AG04450 (cell line): ENCODE data around the gene CCNC. TPM values are rescaled to one million over a fixed set of nuclear protein-coding genes. Genes with fewer than 3 reads are reported as not detected.

Experiments
- CTCF ChIA-PET: fragments of 300-600, 350-600 bp; formaldehyde crosslinking; extraction: SDS; loops from one replicate; lab custom pipeline; 2022; ENCODE audit warnings: antibody characterized with exemption, inconsistent platforms; lab: Charles Lee
- POLR2A ChIA-PET: fragments of 350-600 bp; formaldehyde crosslinking; extraction: SDS; loops from one replicate; lab custom pipeline; 2021; ENCODE audit warnings: antibody characterized with exemption, inconsistent platforms; lab: Yijun Ruan, JAX
- DNase-seq: peaks from one replicate; pipeline ENCODE4 v3.0.0-alpha.2; 2011; ENCODE audit warnings: low read depth, low spot score
- H3K27ac ChIP-seq: one replicate; pipeline ENCODE4 v1.5.1; 2012; ENCODE audit warnings: low read depth, low read length, control low read depth
- H3K27me3 ChIP-seq: one replicate; pipeline ENCODE4 v1.6.0; 2012; ENCODE audit warnings: low read length; ENCODE audit not compliant: control insufficient read depth, insufficient read depth
- H3K4me3 ChIP-seq: 2 replicates; pipeline ENCODE4 v1.5.1; 2011; ENCODE audit warnings: mild to moderate bottlenecking, low read depth, low read length, control low read depth
- H3K9me3 ChIP-seq: 2 replicates; pipeline ENCODE4 v1.5.1; 2012; ENCODE audit warnings: low read length; ENCODE audit not compliant: control insufficient read depth, insufficient read depth
- CTCF ChIP-seq: IDR thresholded peaks from 2 replicates; pipeline ENCODE4 v1.5.1; 2011; ENCODE audit warnings: low read depth, low read length, control low read depth, inconsistent platforms
- polyA plus RNA-seq: library from polyadenylated mRNA; depleted of rRNA; stranded (reverse); fragments of >200 nt; gene quantifications from 2 replicates; pipeline ENCODE4 v1.2.3, GENCODE V29; 2011

CCNC gene
- polyA plus RNA-seq, 1 experiment = 68.4 TPM

- no peak for DNase-seq
- Histone ChIP-seq H3K27me3 (peaks cover 99% of the 10 kb centered on the region), H3K9me3 (peaks cover 7% of the 10 kb centered on the region; the same call in 1 of the 2 replicates), H3K27ac (no peak overlapping the region), H3K4me3 (no peak overlapping the region)
- CTCF ChIA-PET = no interaction called here
- no peak for TF ChIP-seq CTCF
- POLR2A ChIA-PET = no interaction called here
Measured at GRCh38 chr6:99605911-99606655, 37.6 kb upstream of the CCNC start.

GRCh38 chr6:99605074-99605734, 36.7 kb upstream of the CCNC start:
- no peak overlapping the region for H3K27ac ChIP-seq
- H3K4me3 ChIP-seq = no peak overlapping the region
- peaks cover 98% of the 10 kb centered on the region for H3K27me3 ChIP-seq
- H3K9me3 ChIP-seq = peaks cover 7% of the 10 kb centered on the region; the same call in 1 of the 2 replicates
- CTCF ChIA-PET = no interaction called here
- POLR2A ChIA-PET = no interaction called here
- no peak for TF ChIP-seq CTCF
- no peak for DNase-seq

DNA sequence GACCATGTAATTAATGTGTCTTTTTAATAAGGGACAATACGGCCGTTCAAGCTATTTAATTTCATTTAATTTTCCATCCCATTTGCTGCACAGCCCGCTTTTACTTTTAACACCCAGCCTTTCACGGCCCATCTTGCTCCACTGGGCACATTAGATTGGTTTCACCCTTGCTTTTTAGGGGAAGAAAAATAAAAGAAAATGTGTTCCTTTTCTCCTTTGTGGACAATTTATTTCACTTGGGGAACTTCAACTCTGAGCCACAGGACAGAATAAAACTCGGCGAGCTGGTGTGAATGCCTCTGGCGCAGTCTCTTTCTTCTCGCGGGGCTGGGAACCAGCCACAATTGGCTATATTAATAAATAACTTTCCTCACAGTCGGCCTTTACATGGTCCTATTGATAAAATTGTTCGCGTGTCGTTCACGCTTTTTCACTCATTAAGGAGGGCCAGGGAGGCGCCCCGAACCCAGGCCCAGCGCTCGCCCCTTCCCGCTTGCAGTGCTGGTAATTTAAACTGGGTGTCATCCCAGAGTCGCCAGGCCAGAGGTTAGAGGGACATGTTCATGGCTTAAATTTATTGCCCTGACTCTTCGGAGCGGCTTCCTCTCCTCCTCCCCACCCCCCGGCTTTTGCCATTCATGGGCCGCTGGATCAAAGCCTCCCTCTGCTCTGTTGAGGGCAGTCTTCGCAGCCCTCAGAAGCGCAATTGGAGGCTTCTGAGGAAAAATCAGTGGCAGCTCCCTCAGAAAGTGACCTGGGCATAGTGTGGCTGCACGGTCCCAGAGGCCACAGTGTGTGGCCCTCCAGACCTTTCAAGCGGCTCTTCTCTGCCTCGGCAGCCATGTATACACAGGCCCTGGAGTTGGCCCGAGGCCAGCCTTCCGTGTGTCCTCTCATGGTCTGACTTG, 36.0 kb upstream of the CCNC start:
- Histone ChIP-seq H3K4me3 (no peak overlapping the region), H3K9me3 (peaks cover 7% of the 10 kb centered on the region; the same call in 1 of the 2 replicates), H3K27me3 (peaks cover 90% of the 10 kb centered on the region), H3K27ac (no peak overlapping the region)
- ChIA-PET CTCF (interaction anchor here (0.9 kb wide), 1 partner anchor 274 kb away, joined by 3 read pairs; no protein-coding TSS in a partner anchor), POLR2A (no interaction called here)
- no peak for TF ChIP-seq CTCF
- no peak for DNase-seq

- ChIA-PET CTCF (interaction anchor here (0.9 kb wide), 1 partner anchor 273 kb away, joined by 3 read pairs; no protein-coding TSS in a partner anchor), POLR2A (no interaction called here)
- Histone ChIP-seq H3K27ac (no peak overlapping the region), H3K4me3 (peak overlapping the region; percentile 43), H3K9me3 (peaks cover 7% of the 10 kb centered on the region; the same call in 1 of the 2 replicates), H3K27me3 (peaks cover 89% of the 10 kb centered on the region)
- no peak for TF ChIP-seq CTCF
- no peak for DNase-seq
Measured at GRCh38 chr6:99603421-99604165, 35.1 kb upstream of the CCNC start.
